GM19468 (cell line): ENCODE results near the gene MAT2A.
"Not testable (repeated sequence)": the region's sequence is repeated elsewhere in the genome, so short reads cannot be mapped to it uniquely, and the experiment has no call there.

Experiments used
- ATAC-seq: cut with Tn5 transposase; IDR thresholded peaks from one replicate; pipeline ENCODE4 v1.9.1; 2021; ENCODE audit warnings: mild to moderate bottlenecking, moderate library complexity, moderate number of reproducible peaks; ENCODE audit not compliant: unreplicated experiment; ENCODE audit errors: extremely low read depth

Gene MAT2A

DNA sequence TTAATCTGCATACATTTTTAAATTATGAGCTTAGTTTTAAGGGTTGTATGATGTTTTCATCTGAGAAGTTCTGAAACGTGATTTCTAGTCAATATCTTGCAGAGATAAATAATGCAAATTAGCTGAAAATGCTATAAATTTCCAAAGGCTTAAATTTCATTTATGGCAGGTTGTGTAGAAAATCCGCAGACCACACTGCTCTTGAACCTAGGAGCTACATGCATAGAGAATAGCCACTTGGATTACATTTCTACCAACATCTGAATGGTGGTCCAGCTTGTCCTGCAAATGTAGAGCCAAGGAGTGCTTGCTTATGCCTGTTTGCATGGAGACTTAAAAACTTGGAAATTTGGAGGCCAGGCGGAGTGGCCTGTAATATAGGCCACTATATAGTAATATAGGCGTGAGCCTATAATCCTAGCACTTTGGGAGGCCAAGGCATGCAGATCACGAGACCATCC, 6.8 kb downstream of the MAT2A start:
- no peak for ATAC-seq

DNA sequence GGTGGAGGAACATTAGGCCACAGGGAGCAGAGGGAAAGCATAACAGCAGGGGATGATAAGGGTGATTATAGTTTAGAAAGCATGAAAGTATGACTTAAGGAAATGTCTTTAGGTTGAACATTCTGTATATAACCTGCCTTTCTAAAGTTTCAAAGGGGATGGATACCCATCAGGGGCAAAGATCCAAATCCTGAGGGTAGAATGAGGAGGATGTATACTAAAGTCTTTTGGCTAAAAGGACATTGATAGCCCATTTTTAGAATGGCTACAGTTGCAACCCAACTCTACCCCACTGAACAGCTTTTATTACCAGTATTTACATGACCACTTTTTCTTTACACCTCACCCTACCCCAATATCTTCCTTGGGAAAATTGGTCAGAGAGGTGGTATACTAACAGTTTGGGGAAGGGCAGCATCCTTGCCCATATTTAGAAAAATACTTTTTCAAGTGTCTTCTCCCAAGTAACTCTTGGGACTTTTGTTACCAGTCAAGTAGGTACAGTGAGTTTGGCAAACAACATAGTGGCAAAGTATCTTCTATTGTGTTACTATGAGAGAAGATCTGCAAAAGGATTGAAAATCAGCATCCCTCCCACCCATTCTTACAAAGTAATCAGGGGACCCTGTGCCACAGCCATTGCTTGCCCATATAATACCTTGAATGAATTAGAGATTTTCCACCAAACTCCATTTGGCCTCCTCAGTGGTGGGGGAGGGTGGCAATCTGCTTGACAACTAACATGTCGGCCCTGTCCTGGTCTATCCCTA, 8.3 kb downstream of the MAT2A start:
- no peak for ATAC-seq

DNA sequence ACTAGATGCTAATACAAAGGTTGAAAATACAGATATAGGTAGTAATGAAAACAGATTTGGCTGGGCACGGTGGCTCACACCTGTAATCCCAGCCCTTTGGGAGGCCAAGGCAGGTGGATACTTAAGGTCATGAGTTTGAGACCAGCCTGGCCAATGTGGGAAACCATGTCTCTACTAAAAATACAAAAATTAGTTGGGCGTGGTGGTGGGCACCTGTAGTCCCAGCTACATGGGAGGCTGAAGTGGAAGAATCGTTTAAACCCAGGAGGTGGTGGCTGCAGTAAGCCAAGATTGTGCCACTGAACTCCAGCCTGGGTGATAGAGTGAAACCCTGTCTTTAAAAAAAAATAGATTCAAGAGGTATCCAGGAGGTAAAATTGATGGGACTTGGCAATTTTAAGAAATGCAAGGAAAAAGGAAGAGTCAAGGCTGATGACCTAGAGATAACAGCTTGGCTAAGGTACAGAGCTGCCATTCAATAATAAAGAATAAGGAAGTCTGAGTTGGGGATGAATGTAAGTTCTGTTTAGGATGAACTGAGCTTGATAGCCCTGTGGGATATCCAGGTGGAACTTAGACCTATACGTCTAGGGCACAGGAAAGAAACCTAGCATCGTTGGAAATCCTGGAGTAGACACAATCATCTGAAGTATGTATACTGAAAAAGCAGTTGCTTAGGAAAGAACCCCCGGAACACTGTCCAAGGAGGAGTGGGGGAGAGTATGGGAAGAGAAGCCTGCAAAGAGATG, 9.1 kb downstream of the MAT2A start:
- ATAC-seq: no peak

DNA sequence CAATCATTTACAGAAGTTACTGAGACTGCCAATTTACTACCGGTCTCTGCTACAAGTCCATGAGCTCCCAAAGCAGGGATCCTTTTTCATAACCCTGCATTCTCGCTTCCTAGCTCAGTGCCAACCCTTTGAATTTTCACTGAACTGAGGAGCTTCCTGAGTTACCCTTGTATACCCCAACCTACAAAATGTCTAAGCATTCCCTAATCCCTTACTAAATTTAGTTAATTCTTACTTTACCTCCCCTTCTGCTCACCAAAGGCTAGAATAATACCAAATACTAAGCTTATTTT, 9.6 kb downstream of the MAT2A start:
- ATAC-seq: no peak

DNA sequence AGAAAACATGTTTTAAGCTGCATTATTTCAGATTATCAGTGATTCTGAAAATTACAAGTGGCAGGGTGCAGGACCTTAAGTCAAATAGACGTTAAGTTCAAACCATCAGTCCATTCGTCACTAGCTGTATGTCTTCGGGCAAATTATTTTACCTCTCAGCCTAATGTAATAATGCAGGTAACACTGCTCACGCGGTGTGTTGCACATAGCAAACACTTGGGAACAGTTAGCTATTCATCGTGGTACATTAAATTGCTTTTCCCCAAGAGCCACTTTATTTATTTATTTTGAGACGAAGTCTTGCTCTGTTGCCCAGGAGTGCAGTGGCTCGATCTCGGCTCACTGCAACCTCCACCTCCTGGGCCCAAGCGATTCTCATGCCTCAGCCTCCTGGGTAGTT, 10.1 kb downstream of the MAT2A start:
- no peak for ATAC-seq

DNA sequence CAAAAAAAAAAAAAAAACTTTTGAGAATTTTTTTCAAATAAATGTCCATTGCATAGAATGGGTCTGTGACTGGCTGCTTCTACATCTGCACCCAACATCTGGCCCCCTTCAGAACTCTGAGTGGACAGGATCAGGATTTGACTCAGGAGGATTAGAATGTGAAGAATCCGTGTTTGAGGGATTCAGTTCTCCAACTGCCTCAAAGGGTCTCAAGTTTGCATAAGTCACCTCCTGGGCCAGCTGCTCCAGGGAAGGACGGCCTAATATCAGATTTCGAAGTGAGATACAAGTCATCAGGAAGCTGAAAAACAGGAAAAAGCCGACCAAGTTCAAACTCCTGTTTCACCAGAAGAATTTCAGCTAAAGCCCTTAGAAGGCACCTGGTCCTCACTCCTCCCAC, 10.9 kb downstream of the MAT2A start:
- no peak for ATAC-seq

DNA sequence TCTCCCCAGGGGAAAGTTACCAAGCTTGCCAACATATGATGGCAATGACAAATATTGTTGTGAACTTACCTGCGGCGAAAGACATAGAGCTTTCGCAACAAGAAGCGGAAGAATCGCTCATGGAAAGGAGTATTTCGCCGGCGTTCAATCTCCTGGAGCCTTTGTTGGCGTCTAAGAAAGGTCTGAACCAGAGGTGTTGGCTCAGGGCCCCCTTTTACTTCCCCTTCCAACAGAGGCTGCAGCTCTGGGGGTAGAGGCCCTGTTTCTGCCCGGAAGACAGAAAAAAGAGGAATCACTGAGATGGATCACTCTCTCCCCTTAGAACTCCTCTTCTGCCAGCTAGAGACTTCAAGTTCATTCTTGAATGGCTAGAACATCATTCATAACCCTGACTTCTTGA, 11.5 kb downstream of the MAT2A start:
- ATAC-seq: no peak

DNA sequence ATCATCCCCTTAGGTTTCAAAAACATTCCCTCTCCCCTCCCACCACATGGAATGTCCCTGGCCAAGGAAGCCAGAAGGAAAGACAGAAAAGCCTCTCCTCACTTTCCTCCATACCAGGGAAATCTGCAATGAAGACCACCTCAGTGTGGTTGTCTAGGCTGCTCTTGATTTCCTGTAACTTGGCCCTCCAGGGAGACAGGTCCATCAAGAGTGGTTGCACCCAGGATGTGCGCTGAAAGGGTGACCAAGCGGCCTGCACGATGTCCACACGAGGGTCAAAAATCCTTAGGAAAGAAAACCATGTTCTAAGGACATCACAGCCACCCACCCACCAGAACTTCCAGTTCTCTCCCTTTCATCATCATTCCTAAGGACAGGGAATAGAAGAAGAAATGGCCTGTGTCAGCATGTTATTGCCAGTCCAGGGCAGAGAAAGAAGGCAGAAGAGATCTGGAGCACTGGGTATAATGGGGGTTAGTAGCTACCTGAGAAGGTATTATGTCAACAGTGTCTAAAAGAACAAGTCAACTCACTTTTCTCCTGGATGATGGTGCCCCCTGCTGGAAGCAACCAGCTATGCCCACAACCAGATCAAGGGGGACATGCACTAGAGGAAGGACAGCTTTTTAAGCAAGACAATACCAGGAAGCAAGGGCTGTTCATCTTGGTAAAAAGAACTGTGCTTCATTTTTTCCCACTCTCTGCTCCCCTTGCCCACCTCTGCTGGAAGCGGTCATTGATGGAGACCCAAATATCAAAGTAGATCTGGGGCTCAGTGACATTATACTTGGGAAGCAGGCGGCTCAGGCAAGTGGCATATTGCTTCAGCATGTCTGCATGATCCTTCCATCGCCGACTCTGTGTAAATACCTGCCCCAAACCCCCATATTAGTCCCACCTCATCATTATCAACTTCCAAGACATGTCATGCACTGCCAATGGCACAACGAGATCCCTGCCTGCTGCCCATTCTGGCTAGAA, 13.0 kb downstream of the MAT2A start:
- peak; percentile 39 for ATAC-seq

DNA sequence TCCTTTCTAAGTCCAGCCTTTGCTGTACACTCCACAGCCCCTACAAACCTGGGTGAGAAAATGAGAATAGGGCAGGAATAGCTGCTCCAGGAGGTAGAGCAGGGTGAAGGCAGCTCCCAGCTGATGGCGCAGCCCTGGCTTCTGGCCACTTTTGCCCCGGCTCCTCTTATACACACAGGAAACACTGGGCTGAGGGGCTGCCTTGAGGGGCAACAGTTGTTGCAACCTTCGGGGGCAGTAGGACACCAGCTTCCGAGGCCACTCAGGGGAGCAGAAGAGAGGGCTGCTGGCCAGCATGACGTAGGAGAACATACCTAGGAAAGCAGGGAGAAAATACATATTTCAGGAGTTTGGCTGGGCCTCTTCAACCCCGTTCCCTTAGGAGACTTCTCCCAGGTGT, 14.2 kb downstream of the MAT2A start:
- ATAC-seq: no peak

DNA sequence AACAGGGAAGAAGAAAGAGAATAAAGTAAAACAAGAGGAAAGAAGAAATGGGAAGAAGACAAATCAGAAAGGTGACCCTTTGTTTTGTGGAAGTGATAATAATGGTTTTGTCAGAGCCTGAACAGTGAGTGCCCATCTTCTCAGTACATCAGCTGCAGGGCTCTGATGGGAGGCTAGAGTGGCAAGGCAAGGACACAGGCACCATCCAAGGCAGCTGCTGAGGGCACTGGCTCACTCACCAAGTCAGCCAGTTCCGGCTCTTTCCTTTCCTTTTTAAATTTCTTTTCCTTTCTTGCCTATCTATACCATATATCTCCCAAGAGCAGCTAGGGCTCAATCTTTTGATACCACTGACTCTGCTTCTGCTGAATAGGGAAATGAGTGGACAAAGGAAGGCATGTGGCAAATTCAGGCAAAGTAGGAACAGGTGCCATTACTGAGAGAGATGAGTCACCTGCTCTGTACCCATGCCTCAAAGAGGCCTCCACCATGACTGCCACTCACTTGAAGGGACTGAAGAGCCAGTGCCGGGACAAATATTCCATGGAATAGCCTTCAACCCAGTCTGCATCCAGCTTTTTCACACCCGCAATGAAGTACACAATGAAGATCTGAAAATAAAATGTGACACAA, 16.1 kb downstream of the MAT2A start:
- ATAC-seq: no peak

DNA sequence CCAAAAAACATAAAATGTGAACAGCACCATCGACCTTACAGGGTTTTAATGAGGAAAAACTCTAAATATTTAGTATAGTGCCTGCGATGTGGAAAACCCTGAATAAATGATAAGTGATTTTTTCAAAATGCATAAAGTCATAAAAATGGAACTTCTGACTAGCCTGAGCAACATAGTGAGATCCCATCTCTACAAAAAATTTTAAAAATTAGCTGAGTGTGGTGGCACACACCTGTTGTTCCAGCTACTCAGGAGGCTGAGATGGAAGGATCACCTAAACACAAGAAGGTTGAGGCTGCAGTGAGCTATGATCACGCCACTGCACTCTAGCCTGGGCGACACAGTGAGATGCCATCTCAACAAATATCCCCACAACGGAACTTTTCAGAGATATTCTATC, 18.2 kb downstream of the MAT2A start:
- no peak for ATAC-seq

DNA sequence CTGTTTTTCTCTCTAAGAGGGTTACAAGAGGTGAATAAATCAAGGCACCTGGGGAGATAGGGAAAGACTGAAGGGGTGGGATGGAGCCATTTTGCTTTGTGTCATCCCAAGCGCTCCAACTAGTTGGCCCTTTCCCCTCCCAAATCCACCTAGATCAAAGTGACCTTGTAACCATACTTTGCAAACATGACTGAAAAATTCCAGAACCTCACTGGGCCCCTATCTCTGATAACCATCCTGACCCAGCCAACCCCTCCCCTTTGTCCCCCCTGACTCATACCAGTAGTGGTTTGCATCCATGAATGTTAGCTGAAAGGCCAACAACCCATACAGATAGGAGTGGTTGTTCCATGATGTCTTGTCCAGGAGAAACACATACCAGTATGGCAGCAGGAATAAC, 19.2 kb downstream of the MAT2A start:
- ATAC-seq: no peak

DNA sequence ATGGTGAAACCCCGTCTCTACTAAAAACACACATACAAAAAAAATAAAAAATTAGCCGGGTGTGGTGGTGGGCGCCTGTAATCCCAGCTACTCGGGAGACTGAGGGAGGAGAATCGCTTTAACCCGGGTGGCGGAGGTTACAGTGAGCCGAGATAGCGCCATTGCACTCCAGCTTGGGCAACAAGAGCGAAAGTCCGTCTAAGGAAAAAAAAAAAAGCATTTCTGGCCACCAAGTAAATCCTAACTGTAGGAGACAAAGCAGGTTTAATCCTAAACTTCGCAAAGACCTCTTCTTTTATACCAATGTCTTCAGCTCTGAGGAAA, 21.4 kb downstream of the MAT2A start:
- not testable (repeated sequence) for ATAC-seq

DNA sequence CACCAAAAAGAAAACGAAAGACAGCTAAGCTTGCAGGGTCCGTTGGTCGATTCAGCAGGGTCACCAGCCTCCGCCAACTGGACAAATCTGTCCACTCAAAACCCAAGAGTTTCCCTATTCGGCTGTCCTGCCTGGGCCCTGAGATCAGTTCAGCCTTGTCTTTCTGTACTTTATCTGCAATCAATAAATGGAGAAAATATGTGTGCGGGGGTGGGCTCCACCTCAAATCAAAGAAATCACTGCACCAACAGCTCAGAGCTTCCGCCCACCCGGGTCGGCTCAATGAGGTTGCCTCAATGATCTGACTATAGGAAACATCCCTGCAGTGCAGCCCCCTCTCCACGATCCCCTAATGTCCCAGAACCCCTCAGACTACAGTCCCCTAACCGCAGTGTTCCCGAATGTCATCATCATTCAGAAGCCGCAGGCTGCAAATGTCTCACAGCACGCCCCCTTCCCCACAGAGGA, 21.9 kb downstream of the MAT2A start:
- no peak for ATAC-seq

DNA sequence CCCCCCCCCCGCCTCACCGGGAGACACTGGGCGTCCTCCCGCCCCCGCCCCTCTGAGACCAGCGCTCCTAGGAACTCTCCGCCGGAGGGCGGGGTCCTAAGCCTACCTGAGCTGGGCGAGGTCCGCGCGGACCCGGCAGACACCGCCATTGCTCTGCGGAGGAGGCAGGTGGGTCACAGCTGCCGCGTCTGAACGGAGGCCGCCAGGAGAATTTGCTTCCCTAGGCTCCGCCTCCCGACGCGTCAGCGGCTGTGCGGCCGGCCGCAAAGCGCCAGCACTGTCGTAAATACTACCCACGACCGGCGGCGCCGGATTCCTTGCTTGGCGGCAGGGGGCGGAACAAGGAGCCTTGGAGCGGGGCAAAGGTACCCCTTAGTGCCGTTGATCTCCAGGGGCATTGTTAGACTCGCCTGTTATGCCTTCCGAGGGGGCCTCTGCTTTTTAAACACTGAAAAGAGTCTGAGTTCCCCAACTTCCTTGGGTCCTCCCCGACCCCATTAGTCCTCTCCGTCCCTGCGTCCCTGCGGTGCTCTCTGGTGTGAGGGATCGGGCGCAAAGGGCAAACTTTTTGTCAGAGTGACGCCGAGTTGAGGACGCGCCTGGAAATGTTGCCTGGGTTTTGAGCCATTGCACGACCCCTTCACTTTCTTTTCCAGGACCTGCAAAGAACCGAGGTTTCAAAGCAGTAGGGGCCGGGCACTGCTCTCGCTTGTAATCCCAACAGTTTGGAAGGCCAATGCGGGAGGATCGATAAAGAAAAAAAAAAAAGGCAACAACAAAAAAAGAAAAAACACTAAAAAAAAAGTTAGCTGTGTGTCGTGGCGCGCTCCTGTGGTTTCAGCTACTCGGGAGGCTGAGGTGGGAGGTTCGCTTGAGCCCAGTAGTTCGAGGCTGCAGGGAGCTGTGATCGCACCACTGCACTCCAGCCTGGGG, 22.6 kb downstream of the MAT2A start, which contains the start of gene GGCX:
GGCX (minus strand) TSS at position 214 of the 933 bp plus-strand sequence; CDS start at position 149, 65 bp downstream.
- ATAC-seq: peak; percentile 56

DNA sequence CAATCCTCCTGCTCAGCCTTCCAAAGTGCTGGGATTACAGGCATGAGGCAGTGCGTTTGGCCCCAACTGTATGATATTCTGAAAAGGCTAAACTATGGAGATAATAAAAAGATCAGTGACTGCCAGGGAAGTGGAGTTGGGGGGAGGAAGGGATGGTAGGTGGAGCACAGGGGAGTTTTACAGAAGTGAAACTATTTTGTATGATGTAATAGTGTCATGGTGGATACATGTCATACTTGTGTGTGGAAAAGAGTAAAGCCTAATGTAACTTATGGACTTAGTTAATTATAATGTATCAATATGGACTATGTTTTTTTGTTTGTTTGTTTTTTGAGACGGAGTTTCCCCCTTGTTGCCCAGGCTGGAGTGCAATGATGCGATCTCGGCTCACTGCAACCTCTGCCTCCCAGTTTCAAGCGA, 25.2 kb downstream of the MAT2A start:
- no peak for ATAC-seq

DNA sequence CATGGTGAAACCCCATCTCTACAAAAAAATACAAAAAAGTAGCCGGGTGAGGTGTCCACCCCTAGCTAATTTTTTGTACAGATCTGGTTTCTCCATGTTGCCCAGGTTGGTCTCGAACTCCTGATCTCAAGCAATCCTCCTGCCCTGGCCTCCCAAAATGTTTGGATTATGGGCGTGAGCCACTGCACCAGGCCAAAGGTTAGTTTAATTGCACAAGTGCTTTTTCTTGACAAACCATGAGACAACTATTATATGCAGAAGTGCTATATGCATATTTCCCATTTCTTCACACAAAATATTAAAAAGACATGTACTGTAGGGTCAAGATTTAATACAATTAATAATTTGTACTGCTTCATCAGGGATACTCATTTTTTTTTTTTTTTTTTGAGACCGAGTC, 27.3 kb downstream of the MAT2A start:
- no peak for ATAC-seq

DNA sequence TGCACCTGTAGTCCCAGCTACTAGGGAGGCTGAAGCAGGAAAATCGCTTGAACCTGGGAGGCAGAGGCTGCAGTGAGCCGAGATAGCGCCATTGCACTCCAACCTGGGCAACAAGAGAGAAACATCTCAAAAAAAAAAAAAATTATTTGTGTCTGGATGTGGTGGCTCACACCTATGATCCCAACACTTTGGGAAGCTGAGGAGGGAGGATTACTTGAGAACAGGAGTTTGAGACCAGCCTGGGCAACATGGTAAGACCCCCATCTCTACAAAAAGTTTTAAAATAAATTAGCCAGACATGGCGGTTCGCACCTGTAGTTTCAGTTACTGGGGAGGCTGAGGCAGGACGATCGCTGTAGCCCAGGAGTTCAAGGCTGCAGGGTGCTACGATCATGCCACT, 36.8 kb downstream of the MAT2A start:
- ATAC-seq: no peak

DNA sequence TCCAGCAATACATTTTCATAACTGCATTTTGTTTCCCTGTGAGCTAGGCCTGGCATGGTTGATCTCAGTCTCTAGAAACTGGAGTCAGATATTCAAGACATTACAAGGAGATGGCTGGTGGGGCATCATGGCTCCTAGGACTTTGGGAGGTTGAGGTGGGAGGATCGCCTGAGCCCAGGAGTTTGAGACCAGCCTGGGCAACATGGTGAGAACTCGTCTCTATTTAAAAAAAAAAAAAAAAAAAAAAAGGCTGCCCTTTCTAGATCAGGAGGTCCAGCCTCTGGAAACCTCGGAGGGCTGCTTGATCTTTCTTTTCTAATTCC, 38.1 kb downstream of the MAT2A start:
- ATAC-seq: no peak
